Measurements from ENCODE around the gene TARS3.

The TARS3 gene

GRCh38 chr15:101652786-101653430 is 71.4 kb downstream of the TARS3 start:
- no peak for DNase-seq (ENCODE audit: low read depth, low spot score)
- peak overlapping the region; percentile 81 for H3K4me3 ChIP-seq (ENCODE audit: low read depth, low read length)
- in situ Hi-C loops (cut with HindIII; ENCODE audit: low sequenced_read_pairs): no loop called here
- TF ChIP-seq CTCF (IDR thresholded peaks at IDR 0.05; ENCODE audit: low read depth, low read length): no peak

GRCh38 chr15:101652098-101652785 is 72.0 kb downstream of the TARS3 start, which contains the start of gene TM2D3:
Gene TM2D3, minus strand, starts transcription at chr15:101652381. Its CDS starts 20 bp downstream, at chr15:101652361.
- TF ChIP-seq CTCF (IDR thresholded peaks at IDR 0.05; ENCODE audit: low read depth, low read length): peak; percentile 77
- H3K4me3 ChIP-seq (ENCODE audit: low read depth, low read length): peak within 1 kb of the TSS; percentile 81
- DNase-seq (ENCODE audit: low read depth, low spot score): peak; percentile 92
- in situ Hi-C loops (cut with HindIII; ENCODE audit: low sequenced_read_pairs): no loop called here

GRCh38 chr15:101651554-101652097 is 72.6 kb downstream of the TARS3 start:
- TF ChIP-seq CTCF (IDR thresholded peaks at IDR 0.05; ENCODE audit: low read depth, low read length): no peak
- H3K4me3 ChIP-seq (ENCODE audit: low read depth, low read length): peak overlapping the region; percentile 81
- peak; percentile 36 for DNase-seq (ENCODE audit: low read depth, low spot score)
- in situ Hi-C loops (cut with HindIII; ENCODE audit: low sequenced_read_pairs): no loop called here

GRCh38 chr15:101650145-101650544 is 74.1 kb downstream of the TARS3 start:
- no peak for TF ChIP-seq CTCF (IDR thresholded peaks at IDR 0.05; ENCODE audit: low read depth, low read length)
- H3K4me3 ChIP-seq (ENCODE audit: low read depth, low read length): no peak overlapping the region
- DNase-seq (ENCODE audit: low read depth, low spot score): no peak
- in situ Hi-C loops (cut with HindIII; ENCODE audit: low sequenced_read_pairs): no loop called here

GRCh38 chr15:101648356-101648755 is 75.9 kb downstream of the TARS3 start:
- no peak for TF ChIP-seq CTCF (IDR thresholded peaks at IDR 0.05; ENCODE audit: low read depth, low read length)
- in situ Hi-C loops (cut with HindIII; ENCODE audit: low sequenced_read_pairs): no loop called here
- no peak for DNase-seq (ENCODE audit: low read depth, low spot score)
- no peak overlapping the region for H3K4me3 ChIP-seq (ENCODE audit: low read depth, low read length)

GRCh38 chr15:101647251-101647650 is 77.0 kb downstream of the TARS3 start:
- in situ Hi-C loops (cut with HindIII; ENCODE audit: low sequenced_read_pairs): no loop called here
- no peak for TF ChIP-seq CTCF (IDR thresholded peaks at IDR 0.05; ENCODE audit: low read depth, low read length)
- DNase-seq (ENCODE audit: low read depth, low spot score): no peak
- no peak overlapping the region for H3K4me3 ChIP-seq (ENCODE audit: low read depth, low read length)

Measured in astrocyte of the spinal cord (primary cell).